ENCODE results near the gene NCKIPSD. TPM values are rescaled to one million over a fixed set of nuclear protein-coding genes. Genes with fewer than 3 reads are reported as not detected.
A peak's percentile ranks its signal among the peaks of the same experiment; 100 is the strongest.

The NCKIPSD gene
- total and polyA plus RNA-seq, 7 donors = 7.7 to 29.3 (median 17.7) TPM

DNA sequence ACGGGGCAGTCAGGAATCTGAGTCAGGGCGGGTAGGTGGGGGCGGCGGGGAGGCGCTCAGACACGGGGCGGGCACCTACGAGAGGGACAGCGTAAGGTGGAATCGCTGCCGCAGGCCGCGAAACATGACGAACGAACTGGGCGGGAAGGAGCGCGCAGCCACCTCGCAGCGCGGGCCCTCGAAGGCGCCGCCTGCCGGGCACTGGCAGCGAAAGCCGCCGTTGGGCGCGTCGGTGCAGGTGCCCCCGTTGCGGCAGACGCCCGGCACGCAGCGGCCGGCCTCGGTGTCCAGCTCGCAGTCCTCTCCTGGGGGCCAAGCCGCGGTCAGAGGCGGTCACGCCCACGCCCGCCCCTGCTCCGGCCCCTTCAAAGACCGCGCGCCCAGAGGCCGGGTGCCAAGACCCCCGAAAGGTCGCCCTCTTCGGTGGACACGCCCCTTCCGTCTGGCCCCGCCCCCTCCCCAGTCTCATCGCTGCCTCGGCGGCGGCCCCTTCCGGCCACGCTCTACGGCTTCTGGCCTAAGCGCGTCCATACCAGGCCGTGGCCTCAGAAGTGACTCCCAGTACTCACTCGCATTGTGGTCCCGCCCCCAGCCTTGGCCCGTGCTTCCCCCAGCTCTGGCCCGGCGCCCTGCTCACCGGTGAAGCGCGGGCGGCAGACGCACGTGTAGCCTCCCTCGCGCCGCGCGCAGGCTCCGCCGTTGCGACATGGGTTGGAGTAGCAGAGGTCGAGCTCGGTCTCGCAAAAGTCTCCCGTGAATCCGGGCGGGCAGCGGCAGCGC, 29.5 kb downstream of the NCKIPSD start:
- peak overlapping the region; percentile 35 to 76 (median 62) for H3K4me3 ChIP-seq
- H3K9me3 ChIP-seq = no peaks in the 10 kb centered on the region
- 5 to 10% methylated on average over 94 of the region's 94 CpGs for WGBS, 2 donors
- TF ChIP-seq EP300 (IDR thresholded peaks at IDR 0.05) (no peak), POLR2AphosphoS5 (IDR thresholded peaks at IDR 0.05) (peak in 1 of 4 donors; percentile 41)
- TF ChIP-seq, protein P1, sequence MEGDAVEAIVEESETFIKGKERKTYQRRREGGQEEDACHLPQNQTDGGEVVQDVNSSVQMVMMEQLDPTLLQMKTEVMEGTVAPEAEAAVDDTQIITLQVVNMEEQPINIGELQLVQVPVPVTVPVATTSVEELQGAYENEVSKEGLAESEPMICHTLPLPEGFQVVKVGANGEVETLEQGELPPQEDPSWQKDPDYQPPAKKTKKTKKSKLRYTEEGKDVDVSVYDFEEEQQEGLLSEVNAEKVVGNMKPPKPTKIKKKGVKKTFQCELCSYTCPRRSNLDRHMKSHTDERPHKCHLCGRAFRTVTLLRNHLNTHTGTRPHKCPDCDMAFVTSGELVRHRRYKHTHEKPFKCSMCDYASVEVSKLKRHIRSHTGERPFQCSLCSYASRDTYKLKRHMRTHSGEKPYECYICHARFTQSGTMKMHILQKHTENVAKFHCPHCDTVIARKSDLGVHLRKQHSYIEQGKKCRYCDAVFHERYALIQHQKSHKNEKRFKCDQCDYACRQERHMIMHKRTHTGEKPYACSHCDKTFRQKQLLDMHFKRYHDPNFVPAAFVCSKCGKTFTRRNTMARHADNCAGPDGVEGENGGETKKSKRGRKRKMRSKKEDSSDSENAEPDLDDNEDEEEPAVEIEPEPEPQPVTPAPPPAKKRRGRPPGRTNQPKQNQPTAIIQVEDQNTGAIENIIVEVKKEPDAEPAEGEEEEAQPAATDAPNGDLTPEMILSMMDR (IDR thresholded peaks at IDR 0.05) = peak in 3 of 4 experiments; percentile 26 to 69 (median 46)
- H3K27ac ChIP-seq = peak overlapping the region; percentile 64 to 83 (median 73)
- no peaks in the 10 kb centered on the region for H3K36me3 ChIP-seq
- peak; percentile 89 for DNase-seq
- intact Hi-C loops (cut with DNase I) = no loop called here
- H3K4me1 ChIP-seq = peaks cover 0 to 20% (median 19%) of the 10 kb centered on the region in 4 donors
- peaks cover 3 to 31% (median 6%) of the 10 kb centered on the region in 3 donors for H3K27me3 ChIP-seq

DNA sequence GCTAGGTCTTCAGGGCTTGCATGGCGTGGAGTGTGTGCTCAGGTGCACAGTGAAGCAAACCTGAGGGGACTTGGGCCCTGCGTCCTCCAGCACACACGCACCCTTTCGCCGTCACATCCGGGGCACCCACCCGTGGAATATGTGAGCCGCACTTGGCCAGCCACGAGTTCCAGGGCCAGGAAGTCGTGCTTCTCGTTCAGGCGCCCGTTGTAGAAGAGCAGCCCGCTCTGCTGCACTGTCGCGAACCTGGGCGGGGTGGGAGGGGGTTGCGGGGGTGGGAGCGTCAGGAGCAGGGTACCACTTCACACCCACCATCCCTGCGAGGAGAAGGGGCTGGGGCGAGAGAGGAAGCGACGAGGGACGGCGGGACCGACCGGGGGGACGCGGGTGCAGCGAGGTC, 30.1 kb downstream of the NCKIPSD start:
- intact Hi-C loops (cut with DNase I) = no loop called here

DNA sequence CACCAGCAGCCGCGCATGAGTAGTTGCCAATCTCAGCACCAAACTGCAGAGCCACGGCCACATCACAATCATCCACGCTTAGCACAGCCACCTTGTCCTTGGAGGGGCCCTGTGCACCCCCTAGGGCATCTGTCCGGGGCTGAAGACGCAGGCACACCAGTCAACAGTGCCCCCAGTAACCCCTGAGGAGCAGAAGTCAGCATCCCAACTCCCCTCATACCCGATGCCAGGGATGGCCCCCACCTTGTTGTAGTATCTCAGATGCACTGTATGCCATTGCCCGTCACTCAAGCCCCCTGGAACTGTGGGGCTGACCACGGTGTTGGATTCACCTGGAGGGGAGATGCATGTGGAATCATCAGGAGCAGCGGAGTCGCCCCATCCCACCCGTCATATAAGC, 30.7 kb downstream of the NCKIPSD start:
- WGBS, 2 donors = 93 to 95% methylated on average over 12 of the region's 12 CpGs
- peaks cover 0 to 17% (median 16%) of the 10 kb centered on the region in 4 donors for H3K4me1 ChIP-seq
- intact Hi-C loops (cut with DNase I) = no loop called here
- TF ChIP-seq POLR2AphosphoS5 (IDR thresholded peaks at IDR 0.05) (no peak), POLR2A (IDR thresholded peaks at IDR 0.05) (no peak), EP300 (IDR thresholded peaks at IDR 0.05) (no peak)
- TF ChIP-seq, protein P1 (IDR thresholded peaks at IDR 0.05) = no peak
- no peaks in the 10 kb centered on the region for H3K9me3 ChIP-seq
- no peak overlapping the region for H3K27ac ChIP-seq
- no peak overlapping the region for H3K4me3 ChIP-seq
- H3K27me3 ChIP-seq = peaks cover 0 to 19% (median 0%) of the 10 kb centered on the region in 3 donors
- no peak for DNase-seq
- no peaks in the 10 kb centered on the region for H3K36me3 ChIP-seq

More for the DNA sequence above, 30.1 kb downstream of the NCKIPSD start:
- Histone ChIP-seq H3K9me3 (no peaks in the 10 kb centered on the region), H3K4me3 (peak overlapping the region; percentile 35 to 76 (median 62)), H3K27me3 (peaks cover 0 to 25% (median 2%) of the 10 kb centered on the region in 3 donors), H3K4me1 (peaks cover 0 to 17% (median 16%) of the 10 kb centered on the region in 4 donors), H3K36me3 (no peaks in the 10 kb centered on the region), H3K27ac (peak overlapping the region; percentile 64 to 83 (median 73))
- TF ChIP-seq EP300 (IDR thresholded peaks at IDR 0.05) (no peak), POLR2A (IDR thresholded peaks at IDR 0.05) (no peak), POLR2AphosphoS5 (IDR thresholded peaks at IDR 0.05) (no peak)
- TF ChIP-seq, protein P1 (IDR thresholded peaks at IDR 0.05) = no peak
- DNase-seq = no peak
- 19 to 49% methylated on average over 30 of the region's 30 CpGs for WGBS, 2 donors

DNA sequence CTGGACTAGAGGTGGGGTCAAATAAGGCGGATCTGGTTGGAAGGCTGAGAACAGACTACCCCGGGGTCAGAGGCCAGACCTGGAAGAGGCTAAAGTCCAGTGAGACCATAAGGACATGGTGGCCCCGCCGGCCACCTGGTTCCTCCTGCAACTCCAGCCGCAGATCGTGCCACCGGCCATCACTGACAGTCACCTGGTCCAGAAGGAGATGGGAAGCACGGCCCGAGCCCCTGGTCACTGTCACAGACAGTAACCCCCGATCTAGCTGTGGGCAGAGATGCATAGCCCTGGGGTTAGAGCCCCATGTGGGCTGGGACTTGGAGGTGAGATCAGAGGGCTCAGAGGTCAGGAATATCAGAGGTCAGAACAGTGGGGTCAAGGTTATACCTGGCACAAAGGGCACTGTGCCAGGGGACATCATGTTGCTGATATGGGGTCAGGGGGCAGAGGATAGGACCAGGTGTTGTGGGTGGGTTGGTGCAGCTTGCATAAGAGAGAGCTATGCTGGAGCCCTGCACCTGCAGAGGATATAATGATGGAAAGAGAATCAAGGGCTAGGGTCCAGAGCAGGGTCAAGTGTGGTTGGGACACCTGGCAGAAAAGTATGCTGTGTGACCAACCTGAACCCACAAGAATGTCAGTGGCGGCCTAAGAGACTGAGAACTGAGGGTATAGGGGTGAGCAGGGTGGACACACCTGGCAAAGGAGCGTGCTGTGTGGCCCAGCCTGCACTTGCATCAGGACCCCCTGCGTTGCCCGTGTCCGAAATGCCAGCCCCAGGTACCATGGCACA, 32.6 kb downstream of the NCKIPSD start:
- H3K27me3 ChIP-seq = peaks cover 0 to 6% (median 0%) of the 10 kb centered on the region in 3 donors

More for the DNA sequence above, 32.6 kb downstream of the NCKIPSD start:
- H3K4me3 ChIP-seq = no peak overlapping the region
- 92 to 95% methylated on average over 15 of the region's 15 CpGs for WGBS, 2 donors
- H3K36me3 ChIP-seq = no peaks in the 10 kb centered on the region
- no peak overlapping the region for H3K27ac ChIP-seq
- H3K4me1 ChIP-seq = peaks cover 0 to 17% (median 16%) of the 10 kb centered on the region in 4 donors
- TF ChIP-seq, protein P1 (IDR thresholded peaks at IDR 0.05) = no peak
- TF ChIP-seq POLR2AphosphoS5 (IDR thresholded peaks at IDR 0.05) = no peak
- TF ChIP-seq EP300 (IDR thresholded peaks at IDR 0.05) = no peak
- no peak for TF ChIP-seq POLR2A (IDR thresholded peaks at IDR 0.05)
- DNase-seq = no peak
- intact Hi-C loops (cut with DNase I) = loop anchor here (2.0 kb wide), 1 partner anchor 14 kb away; no protein-coding TSS in a partner anchor
- no peaks in the 10 kb centered on the region for H3K9me3 ChIP-seq

Measured in sigmoid colon (tissue), 7 donors.